Lower leg skin (tissue), 3 donors: ENCODE results near the gene SLC37A1.

Experiments used
- POLR2A ChIP-seq, 2 donors: fragments of 450-650 bp; IDR thresholded peaks; one replicate each; pipeline ENCODE4 v1.6.1; 2016 to 2017; ENCODE audit warnings: antibody characterized with exemption in 2 of 2, mild to moderate bottlenecking in 1 of 2, moderate library complexity in 1 of 2
- TF ChIP-seq, protein P1 (sequence below), 3 donors: fragments of 450-650 bp; IDR thresholded peaks; one replicate each; pipeline ENCODE4 v1.5.1; 2016; ENCODE audit warnings: antibody characterized with exemption in 3 of 3, mild to moderate bottlenecking in 3 of 3, moderate library complexity in 2 of 3

DNA sequence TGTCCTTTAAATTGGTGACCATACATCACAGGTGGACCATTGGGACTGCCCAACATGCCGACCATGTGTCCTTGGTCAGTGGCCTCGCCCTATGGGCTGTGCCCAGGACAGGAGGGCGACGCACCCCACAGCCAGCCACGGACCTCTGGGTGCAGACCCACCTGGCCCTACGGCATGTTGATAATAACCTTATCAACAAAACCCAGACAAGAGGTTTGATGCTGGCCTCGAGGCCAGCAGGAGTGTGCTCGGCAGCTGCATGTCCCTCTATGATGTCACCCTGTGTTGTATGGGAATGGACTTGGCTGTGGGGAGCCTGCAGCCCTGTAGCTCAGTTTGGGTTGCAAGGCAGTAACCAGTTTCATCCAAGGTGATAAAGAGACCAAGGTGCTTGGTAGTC is 32.1 kb downstream of the SLC37A1 start:
- TF ChIP-seq, protein P1, sequence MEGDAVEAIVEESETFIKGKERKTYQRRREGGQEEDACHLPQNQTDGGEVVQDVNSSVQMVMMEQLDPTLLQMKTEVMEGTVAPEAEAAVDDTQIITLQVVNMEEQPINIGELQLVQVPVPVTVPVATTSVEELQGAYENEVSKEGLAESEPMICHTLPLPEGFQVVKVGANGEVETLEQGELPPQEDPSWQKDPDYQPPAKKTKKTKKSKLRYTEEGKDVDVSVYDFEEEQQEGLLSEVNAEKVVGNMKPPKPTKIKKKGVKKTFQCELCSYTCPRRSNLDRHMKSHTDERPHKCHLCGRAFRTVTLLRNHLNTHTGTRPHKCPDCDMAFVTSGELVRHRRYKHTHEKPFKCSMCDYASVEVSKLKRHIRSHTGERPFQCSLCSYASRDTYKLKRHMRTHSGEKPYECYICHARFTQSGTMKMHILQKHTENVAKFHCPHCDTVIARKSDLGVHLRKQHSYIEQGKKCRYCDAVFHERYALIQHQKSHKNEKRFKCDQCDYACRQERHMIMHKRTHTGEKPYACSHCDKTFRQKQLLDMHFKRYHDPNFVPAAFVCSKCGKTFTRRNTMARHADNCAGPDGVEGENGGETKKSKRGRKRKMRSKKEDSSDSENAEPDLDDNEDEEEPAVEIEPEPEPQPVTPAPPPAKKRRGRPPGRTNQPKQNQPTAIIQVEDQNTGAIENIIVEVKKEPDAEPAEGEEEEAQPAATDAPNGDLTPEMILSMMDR (IDR thresholded peaks at IDR 0.05) = no peak
- no peak for TF ChIP-seq POLR2A (IDR thresholded peaks at IDR 0.05)
